Measurements from ENCODE around the gene LRRC52. TPM values are rescaled to one million over a fixed set of nuclear protein-coding genes. Genes with fewer than 3 reads are reported as not detected.

The LRRC52 gene
- total RNA-seq, 1 experiment from 2014 or later: not detected

GRCh38 chr1:165564561-165564960, 20.8 kb downstream of the LRRC52 start:
- Mint-ChIP-seq H3K27ac (ENCODE audit: low read depth, unreplicated experiment) (no peak overlapping the region), H3K9me3 (ENCODE audit: unreplicated experiment) (no peaks in the 10 kb centered on the region), H3K27me3 (ENCODE audit: insufficient read depth, unreplicated experiment) (peaks cover 40% of the 10 kb centered on the region), H3K4me1 (ENCODE audit: insufficient read depth, unreplicated experiment) (no peaks in the 10 kb centered on the region), H3K36me3 (ENCODE audit: insufficient read depth, unreplicated experiment) (no peaks in the 10 kb centered on the region), H3K4me3 (ENCODE audit: unreplicated experiment) (no peak overlapping the region)
- no peak for DNase-seq (ENCODE audit: unreplicated experiment)
- intact Hi-C loops (cut with micrococcal nuclease): no loop called here
- POLR2A ChIA-PET: interaction anchor here (0.8 kb wide), 1 partner anchor 13 kb away, joined by 3 read pairs; no protein-coding TSS in a partner anchor
- CTCF ChIA-PET: interaction anchor here (0.6 to 1.9 kb wide), 6 partner anchors 28 to 310 kb away, joined by 3 to 7 read pairs (median 3); no protein-coding TSS in a partner anchor
- BruUV-seq (replicated peaks): no TSS peak
- TF ChIP-seq CTCF (IDR thresholded peaks at IDR 0.05; ENCODE audit: unreplicated experiment): no peak

- no TSS peak for BruUV-seq (replicated peaks)
- Mint-ChIP-seq H3K27me3 (ENCODE audit: insufficient read depth, unreplicated experiment) (peaks cover 30% of the 10 kb centered on the region), H3K9me3 (ENCODE audit: unreplicated experiment) (no peaks in the 10 kb centered on the region), H3K36me3 (ENCODE audit: insufficient read depth, unreplicated experiment) (no peaks in the 10 kb centered on the region), H3K4me3 (ENCODE audit: unreplicated experiment) (no peak overlapping the region), H3K4me1 (ENCODE audit: insufficient read depth, unreplicated experiment) (no peaks in the 10 kb centered on the region), H3K27ac (ENCODE audit: low read depth, unreplicated experiment) (no peak overlapping the region)
- ChIA-PET POLR2A (interaction anchor here (1.1 kb wide), 1 partner anchor 65 kb away, joined by 3 read pairs; no protein-coding TSS in a partner anchor), CTCF (interaction anchor here (0.6 to 1.9 kb wide), 6 partner anchors 35 to 883 kb away, joined by 3 to 7 read pairs (median 3); no protein-coding TSS in a partner anchor)
- no peak for DNase-seq (ENCODE audit: unreplicated experiment)
- TF ChIP-seq CTCF (IDR thresholded peaks at IDR 0.05; ENCODE audit: unreplicated experiment): no peak
- intact Hi-C loops (cut with micrococcal nuclease): no loop called here
Measured at GRCh38 chr1:165565751-165566490, 22.1 kb downstream of the LRRC52 start.

GRCh38 chr1:165570078-165570477, 26.3 kb downstream of the LRRC52 start:
- ChIA-PET POLR2A (no interaction called here), CTCF (interaction anchor here (1.1 kb wide), 1 partner anchor 26 kb away, joined by 3 read pairs; no protein-coding TSS in a partner anchor)
- peaks cover 28% of the 10 kb centered on the region for H3K27me3 Mint-ChIP-seq (ENCODE audit: insufficient read depth, unreplicated experiment)
- DNase-seq (ENCODE audit: unreplicated experiment): no peak
- intact Hi-C loops (cut with micrococcal nuclease): no loop called here
- no peaks in the 10 kb centered on the region for H3K36me3 Mint-ChIP-seq (ENCODE audit: insufficient read depth, unreplicated experiment)
- BruUV-seq (replicated peaks): no TSS peak
- no peak for TF ChIP-seq CTCF (IDR thresholded peaks at IDR 0.05; ENCODE audit: unreplicated experiment)
- no peaks in the 10 kb centered on the region for H3K9me3 Mint-ChIP-seq (ENCODE audit: unreplicated experiment)
- no peak overlapping the region for H3K27ac Mint-ChIP-seq (ENCODE audit: low read depth, unreplicated experiment)
- no peak overlapping the region for H3K4me3 Mint-ChIP-seq (ENCODE audit: unreplicated experiment)
- H3K4me1 Mint-ChIP-seq (ENCODE audit: insufficient read depth, unreplicated experiment): no peaks in the 10 kb centered on the region

GRCh38 chr1:165573787-165574186, 30.0 kb downstream of the LRRC52 start:
- no peak for TF ChIP-seq CTCF (IDR thresholded peaks at IDR 0.05; ENCODE audit: unreplicated experiment)
- ChIA-PET CTCF (interaction anchor here (1.1 to 1.9 kb wide), 3 partner anchors 18 to 180 kb away, joined by 3 to 11 read pairs (median 3); no protein-coding TSS in a partner anchor), POLR2A (no interaction called here)
- Mint-ChIP-seq H3K36me3 (ENCODE audit: insufficient read depth, unreplicated experiment) (no peaks in the 10 kb centered on the region), H3K4me1 (ENCODE audit: insufficient read depth, unreplicated experiment) (no peaks in the 10 kb centered on the region), H3K27me3 (ENCODE audit: insufficient read depth, unreplicated experiment) (peaks cover 9% of the 10 kb centered on the region), H3K9me3 (ENCODE audit: unreplicated experiment) (no peaks in the 10 kb centered on the region), H3K27ac (ENCODE audit: low read depth, unreplicated experiment) (no peak overlapping the region), H3K4me3 (ENCODE audit: unreplicated experiment) (no peak overlapping the region)
- no TSS peak for BruUV-seq (replicated peaks)
- intact Hi-C loops (cut with micrococcal nuclease): no loop called here
- no peak for DNase-seq (ENCODE audit: unreplicated experiment)

Measured in MCF 10A (cell line).